HL-60 (cell line): Measurements from ENCODE around the gene DUSP2.
A peak's percentile ranks its signal among the peaks of the same experiment; 100 is the strongest.

Experiments
- DNase-seq, 2 experiments: peaks; one replicate each; pipeline ENCODE4 v3.0.0-alpha.2; 2010 to 2020; ENCODE audit warnings: low read depth in 1 of 2, low spot score in 1 of 2
- H3K27ac ChIP-seq: fragments of 250-450 bp; sonication (Bioruptor Pico); replicated peaks from 2 replicates; pipeline ENCODE4 v1.5.1; 2020; ENCODE audit warnings: mild to moderate bottlenecking, moderate library complexity
- H3K27me3 ChIP-seq: fragments of 250-450 bp; sonication (Bioruptor Pico); 2 replicates; pipeline ENCODE4 v1.5.1; 2021; ENCODE audit warnings: mild to moderate bottlenecking, moderate library complexity; ENCODE audit not compliant: insufficient read depth, poor library complexity, severe bottlenecking
- H3K4me3 ChIP-seq: replicated peaks from 2 replicates; pipeline ENCODE4 v1.5.1; 2011; ENCODE audit warnings: mild to moderate bottlenecking, control low read depth, low read length; ENCODE audit not compliant: insufficient read depth
- GABPA ChIP-seq: IDR thresholded peaks from 2 replicates; pipeline ENCODE4 v1.6.1; 2012; ENCODE audit warnings: low read depth
- POLR2AphosphoS5 ChIP-seq: IDR thresholded peaks from 2 replicates; pipeline ENCODE4 v1.6.1; 2012; ENCODE audit warnings: low read depth
- SPI1 ChIP-seq: IDR thresholded peaks from 2 replicates; pipeline ENCODE4 v1.6.1; 2012; ENCODE audit warnings: low read depth, mild to moderate bottlenecking, borderline replicate concordance
- TF ChIP-seq, protein P1 (sequence below): IDR thresholded peaks from 2 replicates; pipeline ENCODE4 v1.6.1; 2012; ENCODE audit warnings: low read depth; ENCODE audit not compliant: insufficient replicate concordance
- TF ChIP-seq, protein P2 (sequence below): IDR thresholded peaks from one replicate; pipeline ENCODE4 v1.5.1; 2011; ENCODE audit warnings: low read length, control low read depth, inconsistent platforms; ENCODE audit not compliant: insufficient read depth

DUSP2 gene

DNA sequence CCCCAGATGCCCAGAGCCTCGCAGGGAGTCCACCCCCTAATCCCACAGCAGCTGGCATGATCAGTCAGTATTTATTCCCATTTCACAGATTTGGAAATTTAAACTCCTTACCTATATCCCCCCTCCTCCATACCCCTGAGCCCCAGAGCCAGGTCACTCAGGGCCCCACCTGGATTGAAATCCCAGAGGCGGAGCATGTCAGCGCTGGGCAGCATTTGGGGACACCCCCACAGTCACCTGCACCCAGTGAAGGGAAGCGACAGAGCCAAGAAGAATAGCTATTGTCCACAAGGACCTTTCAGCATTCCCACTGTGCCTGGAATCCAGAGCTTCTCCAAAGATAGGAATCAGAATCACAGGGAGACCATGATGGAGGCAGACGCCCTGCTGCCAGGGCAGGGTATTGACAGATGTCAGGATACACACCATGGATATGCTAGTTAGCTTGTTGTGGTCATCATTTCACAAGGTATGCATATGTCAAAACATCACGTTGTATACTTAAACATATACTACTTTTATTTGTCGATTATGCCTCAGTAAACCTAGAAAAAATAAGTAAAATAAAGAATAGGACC lies 6.0 kb downstream of the DUSP2 start:
- DNase-seq: no peak
- TF ChIP-seq POLR2AphosphoS5 (no peak), GABPA (no peak), SPI1 (no peak)
- TF ChIP-seq, protein P1, sequence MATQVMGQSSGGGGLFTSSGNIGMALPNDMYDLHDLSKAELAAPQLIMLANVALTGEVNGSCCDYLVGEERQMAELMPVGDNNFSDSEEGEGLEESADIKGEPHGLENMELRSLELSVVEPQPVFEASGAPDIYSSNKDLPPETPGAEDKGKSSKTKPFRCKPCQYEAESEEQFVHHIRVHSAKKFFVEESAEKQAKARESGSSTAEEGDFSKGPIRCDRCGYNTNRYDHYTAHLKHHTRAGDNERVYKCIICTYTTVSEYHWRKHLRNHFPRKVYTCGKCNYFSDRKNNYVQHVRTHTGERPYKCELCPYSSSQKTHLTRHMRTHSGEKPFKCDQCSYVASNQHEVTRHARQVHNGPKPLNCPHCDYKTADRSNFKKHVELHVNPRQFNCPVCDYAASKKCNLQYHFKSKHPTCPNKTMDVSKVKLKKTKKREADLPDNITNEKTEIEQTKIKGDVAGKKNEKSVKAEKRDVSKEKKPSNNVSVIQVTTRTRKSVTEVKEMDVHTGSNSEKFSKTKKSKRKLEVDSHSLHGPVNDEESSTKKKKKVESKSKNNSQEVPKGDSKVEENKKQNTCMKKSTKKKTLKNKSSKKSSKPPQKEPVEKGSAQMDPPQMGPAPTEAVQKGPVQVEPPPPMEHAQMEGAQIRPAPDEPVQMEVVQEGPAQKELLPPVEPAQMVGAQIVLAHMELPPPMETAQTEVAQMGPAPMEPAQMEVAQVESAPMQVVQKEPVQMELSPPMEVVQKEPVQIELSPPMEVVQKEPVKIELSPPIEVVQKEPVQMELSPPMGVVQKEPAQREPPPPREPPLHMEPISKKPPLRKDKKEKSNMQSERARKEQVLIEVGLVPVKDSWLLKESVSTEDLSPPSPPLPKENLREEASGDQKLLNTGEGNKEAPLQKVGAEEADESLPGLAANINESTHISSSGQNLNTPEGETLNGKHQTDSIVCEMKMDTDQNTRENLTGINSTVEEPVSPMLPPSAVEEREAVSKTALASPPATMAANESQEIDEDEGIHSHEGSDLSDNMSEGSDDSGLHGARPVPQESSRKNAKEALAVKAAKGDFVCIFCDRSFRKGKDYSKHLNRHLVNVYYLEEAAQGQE: no peak
- TF ChIP-seq, protein P2, sequence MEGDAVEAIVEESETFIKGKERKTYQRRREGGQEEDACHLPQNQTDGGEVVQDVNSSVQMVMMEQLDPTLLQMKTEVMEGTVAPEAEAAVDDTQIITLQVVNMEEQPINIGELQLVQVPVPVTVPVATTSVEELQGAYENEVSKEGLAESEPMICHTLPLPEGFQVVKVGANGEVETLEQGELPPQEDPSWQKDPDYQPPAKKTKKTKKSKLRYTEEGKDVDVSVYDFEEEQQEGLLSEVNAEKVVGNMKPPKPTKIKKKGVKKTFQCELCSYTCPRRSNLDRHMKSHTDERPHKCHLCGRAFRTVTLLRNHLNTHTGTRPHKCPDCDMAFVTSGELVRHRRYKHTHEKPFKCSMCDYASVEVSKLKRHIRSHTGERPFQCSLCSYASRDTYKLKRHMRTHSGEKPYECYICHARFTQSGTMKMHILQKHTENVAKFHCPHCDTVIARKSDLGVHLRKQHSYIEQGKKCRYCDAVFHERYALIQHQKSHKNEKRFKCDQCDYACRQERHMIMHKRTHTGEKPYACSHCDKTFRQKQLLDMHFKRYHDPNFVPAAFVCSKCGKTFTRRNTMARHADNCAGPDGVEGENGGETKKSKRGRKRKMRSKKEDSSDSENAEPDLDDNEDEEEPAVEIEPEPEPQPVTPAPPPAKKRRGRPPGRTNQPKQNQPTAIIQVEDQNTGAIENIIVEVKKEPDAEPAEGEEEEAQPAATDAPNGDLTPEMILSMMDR: no peak
- no peaks in the 10 kb centered on the region for H3K27me3 ChIP-seq
- no peak overlapping the region for H3K27ac ChIP-seq
- H3K4me3 ChIP-seq: no peak overlapping the region

- DNase-seq: no peak
- TF ChIP-seq SPI1: no peak
- TF ChIP-seq, protein P2: peak; percentile 38
- no peak for TF ChIP-seq POLR2AphosphoS5
- no peaks in the 10 kb centered on the region for H3K27me3 ChIP-seq
- H3K27ac ChIP-seq: no peak within 1 kb of the TSS
- no peak within 1 kb of the TSS for H3K4me3 ChIP-seq
Observed at GRCh38 chr2:96138179-96139145, 6.8 kb downstream of the DUSP2 start, which contains the start of gene ASTL. Gene ASTL (minus strand): TSS chr2:96138502. CDS start chr2:96138436, 66 bp downstream.

GRCh38 chr2:96137321-96138178 lies 7.7 kb downstream of the DUSP2 start:
- H3K27me3 ChIP-seq: no peaks in the 10 kb centered on the region
- H3K27ac ChIP-seq: no peak overlapping the region
- DNase-seq: no peak
- TF ChIP-seq, protein P2: no peak
- TF ChIP-seq GABPA (no peak), POLR2AphosphoS5 (no peak)
- TF ChIP-seq, protein P1: no peak
- no peak overlapping the region for H3K4me3 ChIP-seq
